HEK293 (cell line): ENCODE measurements around the gene PTHLH.
A peak's percentile ranks its signal among the peaks of the same experiment; 100 is the strongest.

Experiments used
- GLI4 ChIP-seq: fragments of 450-650 bp; formaldehyde crosslinking; IDR thresholded peaks from 2 replicates; pipeline ENCODE4 v1.5.1; 2016; ENCODE audit warnings: missing biosample characterization, missing genetic modification characterization
- GLIS1 ChIP-seq: fragments of 450-650 bp; formaldehyde crosslinking; IDR thresholded peaks from 2 replicates; pipeline ENCODE4 v1.5.1; 2016; ENCODE audit warnings: missing biosample characterization, missing genetic modification characterization
- PBX3 ChIP-seq: sonication (generic); formaldehyde crosslinking; IDR thresholded peaks from 2 replicates; pipeline ENCODE4 v1.8.1; 2022; ENCODE audit warnings: mild to moderate bottlenecking, moderate library complexity, missing genetic modification reagents
- PRDM1 ChIP-seq: fragments of 450-650 bp; formaldehyde crosslinking; IDR thresholded peaks from 2 replicates; pipeline ENCODE4; 2016; ENCODE audit warnings: missing biosample characterization, missing genetic modification characterization
- SCRT1 ChIP-seq: fragments of 450-650 bp; formaldehyde crosslinking; IDR thresholded peaks from 2 replicates; pipeline ENCODE4 v1.5.1; 2016; ENCODE audit warnings: missing biosample characterization, missing genetic modification characterization, borderline replicate concordance
- SCRT2 ChIP-seq: fragments of 450-650 bp; formaldehyde crosslinking; IDR thresholded peaks from 2 replicates; pipeline ENCODE4 v1.5.1; 2016; ENCODE audit warnings: missing biosample characterization, missing genetic modification characterization
- SP3 ChIP-seq: fragments of 450-650 bp; formaldehyde crosslinking; IDR thresholded peaks from 2 replicates; pipeline ENCODE4 v1.5.1; 2016; ENCODE audit warnings: missing biosample characterization, missing genetic modification characterization
- SP7 ChIP-seq: fragments of 450-650 bp; formaldehyde crosslinking; IDR thresholded peaks from 2 replicates; pipeline ENCODE4 v1.5.1; 2016; ENCODE audit warnings: missing biosample characterization, missing genetic modification characterization
- YY2 ChIP-seq: fragments of 450-650 bp; formaldehyde crosslinking; IDR thresholded peaks from 2 replicates; pipeline ENCODE4 v1.5.1; 2016; ENCODE audit warnings: missing biosample characterization, missing genetic modification characterization
- ZBTB11 ChIP-seq: fragments of 450-650 bp; formaldehyde crosslinking; conservative IDR thresholded peaks from 2 replicates; pipeline ENCODE4 v1.5.1; 2016; ENCODE audit warnings: low read depth, missing biosample characterization, missing genetic modification characterization
- ZBTB17 ChIP-seq: fragments of 450-650 bp; formaldehyde crosslinking; IDR thresholded peaks from 2 replicates; pipeline ENCODE4 v1.5.1; 2016; ENCODE audit warnings: missing biosample characterization, missing genetic modification characterization
- ZBTB8A ChIP-seq: fragments of 450-650 bp; formaldehyde crosslinking; IDR thresholded peaks from 2 replicates; pipeline ENCODE4 v1.5.1; 2016; ENCODE audit warnings: missing biosample characterization, missing genetic modification characterization
- ZFHX2 ChIP-seq: fragments of 450-650 bp; formaldehyde crosslinking; conservative IDR thresholded peaks from 2 replicates; pipeline ENCODE4 v1.5.1; 2016; ENCODE audit warnings: missing biosample characterization, missing genetic modification characterization
- ZNF19 ChIP-seq: fragments of 450-650 bp; formaldehyde crosslinking; IDR thresholded peaks from 2 replicates; pipeline ENCODE4; 2016; ENCODE audit warnings: missing biosample characterization, missing genetic modification characterization, low read depth
- ZNF302 ChIP-seq: fragments of 450-650 bp; formaldehyde crosslinking; IDR thresholded peaks from 2 replicates; pipeline ENCODE4 v1.5.1; 2016; ENCODE audit warnings: missing biosample characterization, missing genetic modification characterization, low read depth
- ZNF335 ChIP-seq: fragments of 450-650 bp; formaldehyde crosslinking; conservative IDR thresholded peaks from 2 replicates; pipeline ENCODE4 v1.5.1; 2016; ENCODE audit warnings: missing biosample characterization, missing genetic modification characterization
- ZNF366 ChIP-seq: fragments of 450-650 bp; formaldehyde crosslinking; conservative IDR thresholded peaks from 2 replicates; pipeline ENCODE4 v1.5.1; 2016; ENCODE audit warnings: missing biosample characterization, missing genetic modification characterization
- ZNF398 ChIP-seq: fragments of 450-650 bp; formaldehyde crosslinking; IDR thresholded peaks from 2 replicates; pipeline ENCODE4 v1.5.1; 2017; ENCODE audit warnings: missing biosample characterization, missing genetic modification characterization
- ZNF529 ChIP-seq: fragments of 450-650 bp; formaldehyde crosslinking; IDR thresholded peaks from 2 replicates; pipeline ENCODE4 v1.5.1; 2017; ENCODE audit warnings: missing genetic modification characterization, missing biosample characterization; ENCODE audit not compliant: insufficient replicate concordance
- ZNF600 ChIP-seq: fragments of 450-650 bp; formaldehyde crosslinking; IDR thresholded peaks from 2 replicates; pipeline ENCODE4 v1.5.1; 2016; ENCODE audit warnings: missing biosample characterization, missing genetic modification characterization
- ZNF610 ChIP-seq: fragments of 450-650 bp; formaldehyde crosslinking; IDR thresholded peaks from 2 replicates; pipeline ENCODE4 v1.5.1; 2016; ENCODE audit warnings: missing biosample characterization, missing genetic modification characterization, borderline replicate concordance
- ZNF660 ChIP-seq: fragments of 450-650 bp; IDR thresholded peaks from 2 replicates; pipeline ENCODE4 v1.5.1; 2018; ENCODE audit warnings: missing biosample characterization, mild to moderate bottlenecking, missing genetic modification characterization
- ZNF670 ChIP-seq: fragments of 450-650 bp; formaldehyde crosslinking; IDR thresholded peaks from 2 replicates; pipeline ENCODE4 v1.5.1; 2016; ENCODE audit warnings: missing biosample characterization, missing genetic modification characterization, low read depth
- ZNF747 ChIP-seq: fragments of 450-650 bp; formaldehyde crosslinking; IDR thresholded peaks from 2 replicates; pipeline ENCODE4 v1.5.1; 2016; ENCODE audit warnings: missing biosample characterization, missing genetic modification characterization
- ZNF76 ChIP-seq: fragments of 450-650 bp; formaldehyde crosslinking; IDR thresholded peaks from 2 replicates; pipeline ENCODE4; 2016; ENCODE audit warnings: low read depth, missing biosample characterization, missing genetic modification characterization, borderline replicate concordance
- ZNF843 ChIP-seq: fragments of 450-650 bp; formaldehyde crosslinking; IDR thresholded peaks from 2 replicates; pipeline ENCODE4 v1.5.1; 2016; ENCODE audit warnings: missing biosample characterization, missing genetic modification characterization
- ZSCAN23 ChIP-seq: fragments of 450-650 bp; formaldehyde crosslinking; IDR thresholded peaks from 2 replicates; pipeline ENCODE4 v1.5.1; 2016; ENCODE audit warnings: missing biosample characterization, missing genetic modification characterization
- TF ChIP-seq, protein P1 (sequence below): fragments of 450-650 bp; formaldehyde crosslinking; IDR thresholded peaks from 2 replicates; pipeline ENCODE4 v1.5.1; 2016; ENCODE audit warnings: missing biosample characterization, missing genetic modification characterization
- TF ChIP-seq, protein P2 (sequence below): fragments of 450-650 bp; formaldehyde crosslinking; IDR thresholded peaks from 2 replicates; pipeline ENCODE4 v1.5.1; 2016; ENCODE audit warnings: missing biosample characterization, missing genetic modification characterization

PTHLH gene

GRCh38 chr12:27969624-27970400 is 2.7 kb downstream of the PTHLH start (continued):
- peak; percentile 15; the same call in 1 of the 2 replicates for TF ChIP-seq ZNF660 (tag by site-specific recombination)
- peak; percentile 92 for TF ChIP-seq SCRT2 (tag by site-specific recombination)
- no peak for TF ChIP-seq ZNF302 (tag by site-specific recombination)
- TF ChIP-seq ZNF747 (tag by site-specific recombination) = no peak
- no peak for TF ChIP-seq YY2 (tag by site-specific recombination)
- TF ChIP-seq PRDM1 (tag by site-specific recombination) = peak; percentile 71
- TF ChIP-seq ZNF19 (tag by site-specific recombination) = no peak
- TF ChIP-seq, protein P1, sequence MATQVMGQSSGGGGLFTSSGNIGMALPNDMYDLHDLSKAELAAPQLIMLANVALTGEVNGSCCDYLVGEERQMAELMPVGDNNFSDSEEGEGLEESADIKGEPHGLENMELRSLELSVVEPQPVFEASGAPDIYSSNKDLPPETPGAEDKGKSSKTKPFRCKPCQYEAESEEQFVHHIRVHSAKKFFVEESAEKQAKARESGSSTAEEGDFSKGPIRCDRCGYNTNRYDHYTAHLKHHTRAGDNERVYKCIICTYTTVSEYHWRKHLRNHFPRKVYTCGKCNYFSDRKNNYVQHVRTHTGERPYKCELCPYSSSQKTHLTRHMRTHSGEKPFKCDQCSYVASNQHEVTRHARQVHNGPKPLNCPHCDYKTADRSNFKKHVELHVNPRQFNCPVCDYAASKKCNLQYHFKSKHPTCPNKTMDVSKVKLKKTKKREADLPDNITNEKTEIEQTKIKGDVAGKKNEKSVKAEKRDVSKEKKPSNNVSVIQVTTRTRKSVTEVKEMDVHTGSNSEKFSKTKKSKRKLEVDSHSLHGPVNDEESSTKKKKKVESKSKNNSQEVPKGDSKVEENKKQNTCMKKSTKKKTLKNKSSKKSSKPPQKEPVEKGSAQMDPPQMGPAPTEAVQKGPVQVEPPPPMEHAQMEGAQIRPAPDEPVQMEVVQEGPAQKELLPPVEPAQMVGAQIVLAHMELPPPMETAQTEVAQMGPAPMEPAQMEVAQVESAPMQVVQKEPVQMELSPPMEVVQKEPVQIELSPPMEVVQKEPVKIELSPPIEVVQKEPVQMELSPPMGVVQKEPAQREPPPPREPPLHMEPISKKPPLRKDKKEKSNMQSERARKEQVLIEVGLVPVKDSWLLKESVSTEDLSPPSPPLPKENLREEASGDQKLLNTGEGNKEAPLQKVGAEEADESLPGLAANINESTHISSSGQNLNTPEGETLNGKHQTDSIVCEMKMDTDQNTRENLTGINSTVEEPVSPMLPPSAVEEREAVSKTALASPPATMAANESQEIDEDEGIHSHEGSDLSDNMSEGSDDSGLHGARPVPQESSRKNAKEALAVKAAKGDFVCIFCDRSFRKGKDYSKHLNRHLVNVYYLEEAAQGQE (tag by site-specific recombination) = 0 out of 2 replicates have a peak, but pooled peaks have one; percentile 10
- TF ChIP-seq ZNF366 (tag by site-specific recombination) = peak; percentile 53; the same call in 1 of the 2 replicates
- TF ChIP-seq, protein P2, sequence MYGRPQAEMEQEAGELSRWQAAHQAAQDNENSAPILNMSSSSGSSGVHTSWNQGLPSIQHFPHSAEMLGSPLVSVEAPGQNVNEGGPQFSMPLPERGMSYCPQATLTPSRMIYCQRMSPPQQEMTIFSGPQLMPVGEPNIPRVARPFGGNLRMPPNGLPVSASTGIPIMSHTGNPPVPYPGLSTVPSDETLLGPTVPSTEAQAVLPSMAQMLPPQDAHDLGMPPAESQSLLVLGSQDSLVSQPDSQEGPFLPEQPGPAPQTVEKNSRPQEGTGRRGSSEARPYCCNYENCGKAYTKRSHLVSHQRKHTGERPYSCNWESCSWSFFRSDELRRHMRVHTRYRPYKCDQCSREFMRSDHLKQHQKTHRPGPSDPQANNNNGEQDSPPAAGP (tag by site-specific recombination) = peak; percentile 77
- no peak for TF ChIP-seq ZNF670 (tag by site-specific recombination)
- no peak for TF ChIP-seq ZNF76 (tag by site-specific recombination)
- TF ChIP-seq ZNF335 = peak; percentile 94
- TF ChIP-seq ZBTB17 = peak; percentile 91
- no peak for TF ChIP-seq ZNF529 (tag by site-specific recombination)
- peak; percentile 94 for TF ChIP-seq ZBTB8A
- peak; percentile 80 for TF ChIP-seq ZFHX2 (tag by site-specific recombination)
- TF ChIP-seq GLI4 (tag by site-specific recombination) = no peak
- TF ChIP-seq GLIS1 (tag by site-specific recombination) = peak; percentile 50
- no peak for TF ChIP-seq ZSCAN23 (tag by site-specific recombination)
- peak; percentile 42; the same call in 1 of the 2 replicates for TF ChIP-seq ZNF398 (tag by site-specific recombination)
- peak; percentile 54 for TF ChIP-seq SP7 (tag by site-specific recombination)
- peak; percentile 53 for TF ChIP-seq SP3 (tag by site-specific recombination)
- TF ChIP-seq ZNF843 (tag by site-specific recombination) = peak; percentile 26; the same call in 1 of the 2 replicates
- TF ChIP-seq PBX3 (CRISPR knock-in tag) = peak; percentile 22; the same call in 1 of the 2 replicates
- peak; percentile 74 for TF ChIP-seq ZNF600
- 0 out of 2 replicates have a peak, but pooled peaks have one; percentile 9 for TF ChIP-seq ZBTB11 (tag by site-specific recombination)
- TF ChIP-seq ZNF610 = peak; percentile 92; the same call in 1 of the 2 replicates
- peak; percentile 37; the same call in 1 of the 2 replicates for TF ChIP-seq SCRT1
